Central memory CD8-positive, alpha-beta T cell (primary cell): ENCODE data around the gene PLSCR3.

Experiments used
- ATAC-seq: fragments of 150-1000 bp; cut with Tn5 transposase; replicated peaks from 2 replicates; pipeline ENCODE4 v1.10.0; 2022; ENCODE audit warnings: mild to moderate bottlenecking, moderate FRiP score, moderate number of reproducible peaks; ENCODE audit not compliant: poor library complexity, severe bottlenecking; ENCODE audit errors: extremely low read depth
- DNase-seq, 2 donors: peaks; one replicate each; pipeline ENCODE4 v3.0.0; 2021; ENCODE audit warnings: low spot score in 2 of 2
- H3K27ac Mint-ChIP-seq: one replicate; pipeline ENCODE4 v1.8.0; 2022; ENCODE audit warnings: low read depth, mild to moderate bottlenecking, moderate library complexity, mixed read lengths
- H3K27me3 Mint-ChIP-seq: one replicate; pipeline ENCODE4 v1.8.0; 2022; ENCODE audit warnings: mixed read lengths
- H3K36me3 Mint-ChIP-seq: one replicate; pipeline ENCODE4 v1.8.0; 2022; ENCODE audit warnings: mild to moderate bottlenecking, moderate library complexity, mixed read lengths; ENCODE audit not compliant: insufficient read depth
- H3K4me1 Mint-ChIP-seq: one replicate; pipeline ENCODE4 v1.8.0; 2022; ENCODE audit warnings: mixed read lengths
- H3K4me3 Mint-ChIP-seq: one replicate; pipeline ENCODE4 v1.8.0; 2022; ENCODE audit warnings: mild to moderate bottlenecking, moderate library complexity, mixed read lengths
- H3K9me3 Mint-ChIP-seq: one replicate; pipeline ENCODE4 v1.8.0; 2022; ENCODE audit warnings: mixed read lengths

PLSCR3 gene

GRCh38 chr17:7341842-7342241 lies 52.5 kb downstream of the PLSCR3 start:
- peaks cover 35% of the 10 kb centered on the region for H3K4me1 Mint-ChIP-seq
- H3K4me3 Mint-ChIP-seq, result no peak overlapping the region
- no peak for DNase-seq
- H3K9me3 Mint-ChIP-seq, result no peaks in the 10 kb centered on the region
- H3K36me3 Mint-ChIP-seq, result peaks cover 55% of the 10 kb centered on the region
- no peak overlapping the region for H3K27ac Mint-ChIP-seq
- no peaks in the 10 kb centered on the region for H3K27me3 Mint-ChIP-seq
- ATAC-seq, result no peak

- peak overlapping the region; percentile 11 for H3K27ac Mint-ChIP-seq
- H3K27me3 Mint-ChIP-seq, result no peaks in the 10 kb centered on the region
- peaks cover 48% of the 10 kb centered on the region for H3K4me1 Mint-ChIP-seq
- DNase-seq, result no peak
- no peak for ATAC-seq
- no peaks in the 10 kb centered on the region for H3K9me3 Mint-ChIP-seq
- H3K4me3 Mint-ChIP-seq, result no peak overlapping the region
- H3K36me3 Mint-ChIP-seq, result peaks cover 47% of the 10 kb centered on the region
Measured at GRCh38 chr17:7340179-7340578, 54.1 kb downstream of the PLSCR3 start.
